ENCODE results near the gene FARP1.

Gene FARP1

GRCh38 chr13:98233127-98233526 lies 90.2 kb downstream of the FARP1 start:
- TF ChIP-seq POLR2AphosphoS5 (IDR thresholded peaks at IDR 0.05; ENCODE audit: low read depth, low read length) (no peak), FOXP2 (optimal IDR thresholded peaks at IDR 0.05; ENCODE audit: borderline replicate concordance, extremely low read depth, extremely low read length, insufficient read depth) (no peak), REST (IDR thresholded peaks at IDR 0.05; ENCODE audit: insufficient read depth in 1 of 2, low read depth in 2 of 2, low read length in 2 of 2) (no peak), SIN3A (IDR thresholded peaks at IDR 0.05; ENCODE audit: borderline replicate concordance, insufficient read depth, low read length) (no peak), TAF1 (IDR thresholded peaks at IDR 0.05; ENCODE audit: borderline replicate concordance, insufficient read depth, low read length) (no peak)

DNA sequence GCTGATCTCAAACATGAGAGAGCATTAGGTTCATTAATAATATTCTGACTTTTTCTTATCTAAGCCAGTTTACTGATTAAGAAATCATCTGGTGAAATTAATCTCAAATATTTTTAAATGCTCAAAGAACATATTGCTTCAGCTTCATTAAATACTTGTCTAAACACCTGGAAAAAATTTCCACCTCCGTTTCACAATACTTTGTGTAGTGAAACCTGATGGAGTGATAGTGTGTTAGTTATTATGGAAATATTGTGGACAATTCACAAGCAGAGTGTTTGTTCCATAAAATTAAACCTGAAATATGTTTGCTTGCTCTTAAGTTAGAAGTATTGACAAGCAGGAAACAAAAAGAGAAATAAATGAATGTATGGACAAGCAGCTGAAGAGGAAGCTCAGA lies 91.5 kb downstream of the FARP1 start:
- TF ChIP-seq FOXP2 (optimal IDR thresholded peaks at IDR 0.05; ENCODE audit: borderline replicate concordance, extremely low read depth, extremely low read length, insufficient read depth) (no peak), SIN3A (IDR thresholded peaks at IDR 0.05; ENCODE audit: borderline replicate concordance, insufficient read depth, low read length) (no peak), TAF1 (IDR thresholded peaks at IDR 0.05; ENCODE audit: borderline replicate concordance, insufficient read depth, low read length) (no peak), POLR2AphosphoS5 (IDR thresholded peaks at IDR 0.05; ENCODE audit: low read depth, low read length) (no peak), REST (IDR thresholded peaks at IDR 0.05; ENCODE audit: insufficient read depth in 1 of 2, low read depth in 2 of 2, low read length in 2 of 2) (no peak)

GRCh38 chr13:98236197-98236596 lies 93.3 kb downstream of the FARP1 start:
- no peak for TF ChIP-seq FOXP2 (optimal IDR thresholded peaks at IDR 0.05; ENCODE audit: borderline replicate concordance, extremely low read depth, extremely low read length, insufficient read depth)
- TF ChIP-seq TAF1 (IDR thresholded peaks at IDR 0.05; ENCODE audit: borderline replicate concordance, insufficient read depth, low read length) = no peak
- no peak for TF ChIP-seq REST (IDR thresholded peaks at IDR 0.05; ENCODE audit: insufficient read depth in 1 of 2, low read depth in 2 of 2, low read length in 2 of 2)
- no peak for TF ChIP-seq POLR2AphosphoS5 (IDR thresholded peaks at IDR 0.05; ENCODE audit: low read depth, low read length)
- TF ChIP-seq SIN3A (IDR thresholded peaks at IDR 0.05; ENCODE audit: borderline replicate concordance, insufficient read depth, low read length) = no peak

- TF ChIP-seq TAF1 (IDR thresholded peaks at IDR 0.05; ENCODE audit: borderline replicate concordance, insufficient read depth, low read length) (no peak), REST (IDR thresholded peaks at IDR 0.05; ENCODE audit: insufficient read depth in 1 of 2, low read depth in 2 of 2, low read length in 2 of 2) (no peak), SIN3A (IDR thresholded peaks at IDR 0.05; ENCODE audit: borderline replicate concordance, insufficient read depth, low read length) (no peak), POLR2AphosphoS5 (IDR thresholded peaks at IDR 0.05; ENCODE audit: low read depth, low read length) (no peak), FOXP2 (optimal IDR thresholded peaks at IDR 0.05; ENCODE audit: borderline replicate concordance, extremely low read depth, extremely low read length, insufficient read depth) (no peak)
Measured at GRCh38 chr13:98237331-98237730, 94.4 kb downstream of the FARP1 start.

Data from PFSK-1 (cell line).